SK-N-SH treated with all-trans-retinoic acid at 6 μM for 48 hours (cell line): ENCODE data around the gene GALNTL6.

Source experiments
- ATAC-seq: fragments of 200-7000 bp; cut with Tn5 transposase; 3 replicates; pipeline ENCODE4 v1.9.1; 2020; ENCODE audit warnings: mild to moderate bottlenecking, moderate library complexity
- CSDC2 ChIP-seq: fragments of 250-450 bp; sonication (Bioruptor Pico); IDR thresholded peaks from 2 replicates; pipeline ENCODE4 v1.5.0; 2020; ENCODE audit warnings: mild to moderate bottlenecking, moderate library complexity
- ESRRG ChIP-seq: fragments of 250-450 bp; sonication (Bioruptor Pico); IDR thresholded peaks from 2 replicates; pipeline ENCODE4 v1.6.1; 2021; ENCODE audit warnings: mild to moderate bottlenecking
- GLIS3 ChIP-seq: fragments of 250-450 bp; sonication (Bioruptor Pico); IDR thresholded peaks from 2 replicates; pipeline ENCODE4 v1.5.0; 2020; ENCODE audit warnings: mild to moderate bottlenecking, moderate library complexity
- ISL1 ChIP-seq: fragments of 250-450 bp; sonication (Bioruptor Pico); IDR thresholded peaks from 2 replicates; pipeline ENCODE4 v2.1.2; 2022; ENCODE audit warnings: mild to moderate bottlenecking, moderate library complexity
- OSR1 ChIP-seq: fragments of 250-450 bp; sonication (Bioruptor Pico); IDR thresholded peaks from 2 replicates; pipeline ENCODE4 v1.8.0; 2022; ENCODE audit warnings: moderate library complexity, mild to moderate bottlenecking, inconsistent platforms
- PPARA ChIP-seq: fragments of 250-450 bp; sonication (Bioruptor Pico); IDR thresholded peaks from 2 replicates; pipeline ENCODE4 v1.5.0; 2020; ENCODE audit warnings: mild to moderate bottlenecking, borderline replicate concordance
- SNAI2 ChIP-seq: fragments of 250-450 bp; sonication (Bioruptor Pico); IDR thresholded peaks from 2 replicates; pipeline ENCODE4 v1.5.0; 2020; ENCODE audit warnings: mild to moderate bottlenecking, moderate library complexity
- TCF4 ChIP-seq: fragments of 250-450 bp; sonication (Bioruptor Pico); IDR thresholded peaks from 2 replicates; pipeline ENCODE4 v1.8.0; 2021; ENCODE audit warnings: mild to moderate bottlenecking, moderate library complexity, borderline replicate concordance
- ZC3H10 ChIP-seq: fragments of 250-450 bp; sonication (Bioruptor Pico); IDR thresholded peaks from 2 replicates; pipeline ENCODE4 v1.5.1; 2021; ENCODE audit warnings: mild to moderate bottlenecking, moderate library complexity
- ZFP3 ChIP-seq: fragments of 250-450 bp; sonication (Bioruptor Pico); IDR thresholded peaks from 2 replicates; pipeline ENCODE4 v1.5.0; 2020; ENCODE audit warnings: mild to moderate bottlenecking, moderate library complexity
- ZFP30 ChIP-seq: fragments of 450-650 bp; formaldehyde crosslinking; IDR thresholded peaks from 2 replicates; pipeline ENCODE4 v1.5.0; 2022; ENCODE audit warnings: mild to moderate bottlenecking, moderate library complexity
- ZNF70 ChIP-seq: fragments of 450-650 bp; formaldehyde crosslinking; IDR thresholded peaks from 2 replicates; pipeline ENCODE4 v1.5.0; 2020; ENCODE audit warnings: mild to moderate bottlenecking, moderate library complexity
- ZNF8 ChIP-seq: fragments of 450-650 bp; formaldehyde crosslinking; IDR thresholded peaks from 2 replicates; pipeline ENCODE4 v1.5.0; 2020; ENCODE audit warnings: mild to moderate bottlenecking, moderate library complexity
- TF ChIP-seq, protein P1 (sequence below): fragments of 250-450 bp; sonication (Bioruptor Pico); IDR thresholded peaks from 2 replicates; pipeline ENCODE4 v1.8.0; 2020; ENCODE audit warnings: mild to moderate bottlenecking, moderate library complexity, borderline replicate concordance
- TF ChIP-seq, protein P2 (sequence below): fragments of 250-450 bp; sonication (Bioruptor Pico); IDR thresholded peaks from 2 replicates; pipeline ENCODE4 v1.5.0; 2020; ENCODE audit warnings: mild to moderate bottlenecking, moderate library complexity
- TF ChIP-seq, protein P3 (sequence below): fragments of 250-450 bp; sonication (Bioruptor Pico); IDR thresholded peaks from 2 replicates; pipeline ENCODE4 v1.5.1; 2021; ENCODE audit warnings: mild to moderate bottlenecking, moderate library complexity
- TF ChIP-seq, protein P4 (sequence below): fragments of 250-450 bp; sonication (Bioruptor Pico); IDR thresholded peaks from 2 replicates; pipeline ENCODE4 v1.5.1; 2020; ENCODE audit warnings: low read depth, mild to moderate bottlenecking, moderate library complexity
- TF ChIP-seq, protein P5 (sequence below): fragments of 250-450 bp; sonication (Bioruptor Pico); IDR thresholded peaks from 2 replicates; pipeline ENCODE4 v1.8.0; 2021; ENCODE audit warnings: low read depth, mild to moderate bottlenecking, moderate library complexity, borderline replicate concordance

GALNTL6 gene

DNA sequence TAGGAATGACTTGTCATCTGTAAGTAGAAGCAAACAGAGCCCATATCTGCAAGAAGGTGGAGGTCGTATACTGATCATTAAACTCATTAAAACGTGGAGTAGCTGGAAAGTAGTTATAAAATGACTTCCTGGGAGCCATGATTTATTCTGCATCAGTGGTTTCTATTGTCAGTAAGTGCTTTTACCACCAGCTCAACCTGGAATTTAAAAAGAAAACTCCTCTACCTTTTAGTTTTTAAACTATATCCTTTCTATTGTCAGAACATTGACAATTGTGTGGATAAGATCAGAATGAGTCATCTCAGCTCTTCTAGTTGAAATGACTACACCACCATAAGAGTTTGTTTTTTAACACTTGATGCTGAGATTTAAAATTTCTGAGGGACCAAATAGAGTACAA is 704.2 kb downstream of the GALNTL6 start:
- no peak for ATAC-seq
- TF ChIP-seq PPARA (no peak), CSDC2 (CRISPR knock-in tag) (no peak), ISL1 (CRISPR knock-in tag) (peak; percentile 22; the same call in 1 of the 2 replicates)
- TF ChIP-seq, protein P1, sequence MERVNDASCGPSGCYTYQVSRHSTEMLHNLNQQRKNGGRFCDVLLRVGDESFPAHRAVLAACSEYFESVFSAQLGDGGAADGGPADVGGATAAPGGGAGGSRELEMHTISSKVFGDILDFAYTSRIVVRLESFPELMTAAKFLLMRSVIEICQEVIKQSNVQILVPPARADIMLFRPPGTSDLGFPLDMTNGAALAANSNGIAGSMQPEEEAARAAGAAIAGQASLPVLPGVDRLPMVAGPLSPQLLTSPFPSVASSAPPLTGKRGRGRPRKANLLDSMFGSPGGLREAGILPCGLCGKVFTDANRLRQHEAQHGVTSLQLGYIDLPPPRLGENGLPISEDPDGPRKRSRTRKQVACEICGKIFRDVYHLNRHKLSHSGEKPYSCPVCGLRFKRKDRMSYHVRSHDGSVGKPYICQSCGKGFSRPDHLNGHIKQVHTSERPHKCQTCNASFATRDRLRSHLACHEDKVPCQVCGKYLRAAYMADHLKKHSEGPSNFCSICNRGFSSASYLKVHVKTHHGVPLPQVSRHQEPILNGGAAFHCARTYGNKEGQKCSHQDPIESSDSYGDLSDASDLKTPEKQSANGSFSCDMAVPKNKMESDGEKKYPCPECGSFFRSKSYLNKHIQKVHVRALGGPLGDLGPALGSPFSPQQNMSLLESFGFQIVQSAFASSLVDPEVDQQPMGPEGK (CRISPR knock-in tag), result no peak

DNA sequence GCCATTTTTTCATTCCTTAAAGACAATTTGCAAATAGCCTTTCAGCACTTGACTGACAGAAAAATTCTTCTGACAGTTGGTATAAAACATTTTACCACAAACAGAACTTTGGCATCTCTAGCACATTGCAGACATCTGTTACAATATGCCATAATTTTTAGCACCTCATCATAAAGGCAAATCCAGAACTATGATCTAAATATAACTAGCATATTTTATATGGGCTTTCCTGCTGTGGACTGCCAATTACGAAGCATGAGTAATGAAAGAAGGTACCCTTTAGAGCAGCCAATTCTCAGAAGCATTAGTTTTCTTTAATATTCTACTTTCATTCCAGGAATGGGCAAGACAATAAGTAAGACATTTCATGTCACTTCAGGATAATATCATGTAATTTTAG is 708.0 kb downstream of the GALNTL6 start:
- ATAC-seq, result no peak
- TF ChIP-seq, protein P2, sequence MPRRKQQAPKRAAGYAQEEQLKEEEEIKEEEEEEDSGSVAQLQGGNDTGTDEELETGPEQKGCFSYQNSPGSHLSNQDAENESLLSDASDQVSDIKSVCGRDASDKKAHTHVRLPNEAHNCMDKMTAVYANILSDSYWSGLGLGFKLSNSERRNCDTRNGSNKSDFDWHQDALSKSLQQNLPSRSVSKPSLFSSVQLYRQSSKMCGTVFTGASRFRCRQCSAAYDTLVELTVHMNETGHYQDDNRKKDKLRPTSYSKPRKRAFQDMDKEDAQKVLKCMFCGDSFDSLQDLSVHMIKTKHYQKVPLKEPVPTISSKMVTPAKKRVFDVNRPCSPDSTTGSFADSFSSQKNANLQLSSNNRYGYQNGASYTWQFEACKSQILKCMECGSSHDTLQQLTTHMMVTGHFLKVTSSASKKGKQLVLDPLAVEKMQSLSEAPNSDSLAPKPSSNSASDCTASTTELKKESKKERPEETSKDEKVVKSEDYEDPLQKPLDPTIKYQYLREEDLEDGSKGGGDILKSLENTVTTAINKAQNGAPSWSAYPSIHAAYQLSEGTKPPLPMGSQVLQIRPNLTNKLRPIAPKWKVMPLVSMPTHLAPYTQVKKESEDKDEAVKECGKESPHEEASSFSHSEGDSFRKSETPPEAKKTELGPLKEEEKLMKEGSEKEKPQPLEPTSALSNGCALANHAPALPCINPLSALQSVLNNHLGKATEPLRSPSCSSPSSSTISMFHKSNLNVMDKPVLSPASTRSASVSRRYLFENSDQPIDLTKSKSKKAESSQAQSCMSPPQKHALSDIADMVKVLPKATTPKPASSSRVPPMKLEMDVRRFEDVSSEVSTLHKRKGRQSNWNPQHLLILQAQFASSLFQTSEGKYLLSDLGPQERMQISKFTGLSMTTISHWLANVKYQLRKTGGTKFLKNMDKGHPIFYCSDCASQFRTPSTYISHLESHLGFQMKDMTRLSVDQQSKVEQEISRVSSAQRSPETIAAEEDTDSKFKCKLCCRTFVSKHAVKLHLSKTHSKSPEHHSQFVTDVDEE (CRISPR knock-in tag), result no peak
- TF ChIP-seq CSDC2 (CRISPR knock-in tag) (no peak), ZNF8 (CRISPR knock-in tag) (no peak), ZFP30 (CRISPR knock-in tag) (no peak), ESRRG (CRISPR knock-in tag) (no peak)

DNA sequence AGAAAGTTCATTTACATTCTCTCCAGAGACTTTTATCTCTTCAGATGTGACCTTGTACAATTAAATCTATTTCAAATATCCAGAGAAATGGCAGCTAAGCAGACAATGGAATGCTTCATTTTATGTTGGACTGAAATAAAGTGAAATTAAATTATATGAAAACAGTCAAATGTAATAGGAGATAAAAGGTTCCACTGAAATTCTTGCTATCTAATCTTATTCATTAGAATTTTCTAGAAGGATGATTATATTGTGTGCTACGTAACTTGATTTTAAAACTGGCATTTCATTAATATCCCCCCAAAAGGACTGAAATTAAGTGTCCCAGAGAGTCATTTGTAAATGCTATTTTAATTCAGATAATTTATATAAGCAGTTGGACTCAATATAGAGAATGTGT is 708.5 kb downstream of the GALNTL6 start:
- no peak for TF ChIP-seq ZFP30 (CRISPR knock-in tag)
- TF ChIP-seq TCF4 (CRISPR knock-in tag), result 0 out of 2 replicates have a peak, but pooled peaks have one; percentile 54
- TF ChIP-seq, protein P2 (CRISPR knock-in tag), result peak; percentile 44
- TF ChIP-seq SNAI2 (CRISPR knock-in tag), result no peak
- 0 out of 2 replicates have a peak, but pooled peaks have one; percentile 10 for TF ChIP-seq GLIS3 (CRISPR knock-in tag)
- TF ChIP-seq ISL1 (CRISPR knock-in tag), result peak; percentile 93
- TF ChIP-seq, all 23 proteins: peak for 4
- ATAC-seq, result no peak

DNA sequence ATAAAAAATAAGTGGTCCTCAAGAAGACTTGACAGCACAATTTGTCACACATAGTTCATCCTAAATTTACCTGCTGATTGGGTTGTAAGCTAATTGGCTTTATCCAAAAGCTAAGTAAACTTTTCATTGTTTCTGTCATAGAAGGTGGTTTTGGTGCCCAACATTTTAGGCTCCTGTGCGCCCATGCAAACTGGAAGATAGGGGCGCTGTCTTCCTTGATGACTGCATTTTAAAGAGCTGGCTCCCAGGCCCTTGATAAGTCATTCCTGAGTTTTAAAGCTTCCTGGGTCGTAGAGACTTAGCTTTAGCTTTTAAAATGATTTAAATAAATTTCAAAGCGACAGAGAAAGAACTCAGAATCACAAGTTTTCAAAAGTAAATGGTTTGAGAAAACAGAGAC is 730.0 kb downstream of the GALNTL6 start:
- ATAC-seq, result no peak
- TF ChIP-seq, protein P3, sequence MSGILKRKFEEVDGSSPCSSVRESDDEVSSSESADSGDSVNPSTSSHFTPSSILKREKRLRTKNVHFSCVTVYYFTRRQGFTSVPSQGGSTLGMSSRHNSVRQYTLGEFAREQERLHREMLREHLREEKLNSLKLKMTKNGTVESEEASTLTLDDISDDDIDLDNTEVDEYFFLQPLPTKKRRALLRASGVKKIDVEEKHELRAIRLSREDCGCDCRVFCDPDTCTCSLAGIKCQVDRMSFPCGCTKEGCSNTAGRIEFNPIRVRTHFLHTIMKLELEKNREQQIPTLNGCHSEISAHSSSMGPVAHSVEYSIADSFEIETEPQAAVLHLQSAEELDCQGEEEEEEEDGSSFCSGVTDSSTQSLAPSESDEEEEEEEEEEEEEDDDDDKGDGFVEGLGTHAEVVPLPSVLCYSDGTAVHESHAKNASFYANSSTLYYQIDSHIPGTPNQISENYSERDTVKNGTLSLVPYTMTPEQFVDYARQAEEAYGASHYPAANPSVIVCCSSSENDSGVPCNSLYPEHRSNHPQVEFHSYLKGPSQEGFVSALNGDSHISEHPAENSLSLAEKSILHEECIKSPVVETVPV (CRISPR knock-in tag), result no peak
- TF ChIP-seq SNAI2 (CRISPR knock-in tag) (no peak), ZNF70 (CRISPR knock-in tag) (no peak), ESRRG (CRISPR knock-in tag) (no peak), ZC3H10 (CRISPR knock-in tag) (no peak), GLIS3 (CRISPR knock-in tag) (no peak), PPARA (no peak), TCF4 (CRISPR knock-in tag) (no peak), OSR1 (CRISPR knock-in tag) (no peak), ZNF8 (CRISPR knock-in tag) (no peak), ISL1 (CRISPR knock-in tag) (no peak), ZFP30 (CRISPR knock-in tag) (no peak), ZFP3 (CRISPR knock-in tag) (no peak)
- TF ChIP-seq, protein P4, sequence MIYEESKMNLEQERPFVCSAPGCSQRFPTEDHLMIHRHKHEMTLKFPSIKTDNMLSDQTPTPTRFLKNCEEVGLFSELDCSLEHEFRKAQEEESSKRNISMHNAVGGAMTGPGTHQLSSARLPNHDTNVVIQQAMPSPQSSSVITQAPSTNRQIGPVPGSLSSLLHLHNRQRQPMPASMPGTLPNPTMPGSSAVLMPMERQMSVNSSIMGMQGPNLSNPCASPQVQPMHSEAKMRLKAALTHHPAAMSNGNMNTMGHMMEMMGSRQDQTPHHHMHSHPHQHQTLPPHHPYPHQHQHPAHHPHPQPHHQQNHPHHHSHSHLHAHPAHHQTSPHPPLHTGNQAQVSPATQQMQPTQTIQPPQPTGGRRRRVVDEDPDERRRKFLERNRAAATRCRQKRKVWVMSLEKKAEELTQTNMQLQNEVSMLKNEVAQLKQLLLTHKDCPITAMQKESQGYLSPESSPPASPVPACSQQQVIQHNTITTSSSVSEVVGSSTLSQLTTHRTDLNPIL, result no peak
- TF ChIP-seq, protein P2 (CRISPR knock-in tag), result no peak
- TF ChIP-seq, protein P5, sequence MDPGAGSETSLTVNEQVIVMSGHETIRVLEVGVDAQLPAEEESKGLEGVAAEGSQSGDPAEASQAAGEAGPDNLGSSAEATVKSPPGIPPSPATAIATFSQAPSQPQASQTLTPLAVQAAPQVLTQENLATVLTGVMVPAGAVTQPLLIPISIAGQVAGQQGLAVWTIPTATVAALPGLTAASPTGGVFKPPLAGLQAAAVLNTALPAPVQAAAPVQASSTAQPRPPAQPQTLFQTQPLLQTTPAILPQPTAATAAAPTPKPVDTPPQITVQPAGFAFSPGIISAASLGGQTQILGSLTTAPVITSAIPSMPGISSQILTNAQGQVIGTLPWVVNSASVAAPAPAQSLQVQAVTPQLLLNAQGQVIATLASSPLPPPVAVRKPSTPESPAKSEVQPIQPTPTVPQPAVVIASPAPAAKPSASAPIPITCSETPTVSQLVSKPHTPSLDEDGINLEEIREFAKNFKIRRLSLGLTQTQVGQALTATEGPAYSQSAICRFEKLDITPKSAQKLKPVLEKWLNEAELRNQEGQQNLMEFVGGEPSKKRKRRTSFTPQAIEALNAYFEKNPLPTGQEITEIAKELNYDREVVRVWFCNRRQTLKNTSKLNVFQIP (CRISPR knock-in tag), result no peak
